ENCODE data around the gene RNF167. TPM values are rescaled to one million over a fixed set of nuclear protein-coding genes. Genes with fewer than 3 reads are reported as not detected.
A peak's percentile ranks its signal among the peaks of the same experiment; 100 is the strongest.

The RNF167 gene
- total RNA-seq, 1 donor from 2014 or later: 106 TPM

- Mint-ChIP-seq H3K9me3 (ENCODE audit: low read depth) (no peaks in the 10 kb centered on the region), H3K4me3 (ENCODE audit: low read depth) (no peak overlapping the region), H3K27me3 (no peaks in the 10 kb centered on the region), H3K36me3 (ENCODE audit: insufficient read depth) (peaks cover 3% of the 10 kb centered on the region), H3K27ac (peak overlapping the region; percentile 2), H3K4me1 (ENCODE audit: low read depth) (peaks cover 20% of the 10 kb centered on the region)
- no peak for TF ChIP-seq CTCF (IDR thresholded peaks at IDR 0.05; ENCODE audit: unreplicated experiment)
- no peak for DNase-seq (ENCODE audit: low spot score, unreplicated experiment)
Observed at GRCh38 chr17:4953451-4953961, 13.4 kb downstream of the RNF167 start.

GRCh38 chr17:4955091-4955490 is 15.0 kb downstream of the RNF167 start:
- Mint-ChIP-seq H3K36me3 (ENCODE audit: insufficient read depth) (peaks cover 3% of the 10 kb centered on the region), H3K4me3 (ENCODE audit: low read depth) (no peak overlapping the region), H3K4me1 (ENCODE audit: low read depth) (peaks cover 20% of the 10 kb centered on the region), H3K9me3 (ENCODE audit: low read depth) (no peaks in the 10 kb centered on the region), H3K27me3 (no peaks in the 10 kb centered on the region), H3K27ac (no peak overlapping the region)
- no peak for TF ChIP-seq CTCF (IDR thresholded peaks at IDR 0.05; ENCODE audit: unreplicated experiment)
- no peak for DNase-seq (ENCODE audit: low spot score, unreplicated experiment)

GRCh38 chr17:4956493-4957061 is 16.5 kb downstream of the RNF167 start:
- no peak overlapping the region for H3K4me3 Mint-ChIP-seq (ENCODE audit: low read depth)

GRCh38 chr17:4958102-4958501 is 18.0 kb downstream of the RNF167 start:
- no peak for TF ChIP-seq CTCF (IDR thresholded peaks at IDR 0.05; ENCODE audit: unreplicated experiment)
- no peak overlapping the region for H3K27ac Mint-ChIP-seq
- H3K36me3 Mint-ChIP-seq (ENCODE audit: insufficient read depth): peaks cover 10% of the 10 kb centered on the region
- no peak for DNase-seq (ENCODE audit: low spot score, unreplicated experiment)
- H3K4me1 Mint-ChIP-seq (ENCODE audit: low read depth): peaks cover 1% of the 10 kb centered on the region
- no peaks in the 10 kb centered on the region for H3K9me3 Mint-ChIP-seq (ENCODE audit: low read depth)
- H3K4me3 Mint-ChIP-seq (ENCODE audit: low read depth): no peak overlapping the region
- no peaks in the 10 kb centered on the region for H3K27me3 Mint-ChIP-seq

More at GRCh38 chr17:4956493-4957061, 16.5 kb downstream of the RNF167 start:
- no peak for DNase-seq (ENCODE audit: low spot score, unreplicated experiment)
- Mint-ChIP-seq H3K27ac (no peak overlapping the region), H3K4me1 (ENCODE audit: low read depth) (peaks cover 6% of the 10 kb centered on the region), H3K9me3 (ENCODE audit: low read depth) (no peaks in the 10 kb centered on the region), H3K36me3 (ENCODE audit: insufficient read depth) (peaks cover 8% of the 10 kb centered on the region), H3K27me3 (no peaks in the 10 kb centered on the region)
- peak; percentile 31 for TF ChIP-seq CTCF (IDR thresholded peaks at IDR 0.05; ENCODE audit: unreplicated experiment)

- Mint-ChIP-seq H3K27me3 (no peaks in the 10 kb centered on the region), H3K4me3 (ENCODE audit: low read depth) (no peak overlapping the region), H3K4me1 (ENCODE audit: low read depth) (no peaks in the 10 kb centered on the region), H3K27ac (peak overlapping the region; percentile 47), H3K36me3 (ENCODE audit: insufficient read depth) (peaks cover 8% of the 10 kb centered on the region), H3K9me3 (ENCODE audit: low read depth) (no peaks in the 10 kb centered on the region)
- DNase-seq (ENCODE audit: low spot score, unreplicated experiment): no peak
- no peak for TF ChIP-seq CTCF (IDR thresholded peaks at IDR 0.05; ENCODE audit: unreplicated experiment)
Observed at GRCh38 chr17:4959261-4959965, 19.3 kb downstream of the RNF167 start.

Measured in progenitor cell of endocrine pancreas (in vitro differentiated cells).